ENCODE results near the gene INPP5A.

- TF ChIP-seq CTCF (IDR thresholded peaks at IDR 0.05) (no peak), POLR2A (IDR thresholded peaks at IDR 0.05) (no peak)
Observed at GRCh38 chr10:132810807-132811700, 273.5 kb downstream of the INPP5A start.
